HG02610 (cell line): Measurements from ENCODE around the gene PPP2R5E.
"Not testable (repeated sequence)": the region's sequence is repeated elsewhere in the genome, so short reads cannot be mapped to it uniquely, and the experiment has no call there.

ENCODE experiments used
- ATAC-seq: cut with Tn5 transposase; IDR thresholded peaks from one replicate; pipeline ENCODE4 v1.9.1; 2021; ENCODE audit warnings: mild to moderate bottlenecking, moderate library complexity; ENCODE audit not compliant: unreplicated experiment

The PPP2R5E gene

DNA sequence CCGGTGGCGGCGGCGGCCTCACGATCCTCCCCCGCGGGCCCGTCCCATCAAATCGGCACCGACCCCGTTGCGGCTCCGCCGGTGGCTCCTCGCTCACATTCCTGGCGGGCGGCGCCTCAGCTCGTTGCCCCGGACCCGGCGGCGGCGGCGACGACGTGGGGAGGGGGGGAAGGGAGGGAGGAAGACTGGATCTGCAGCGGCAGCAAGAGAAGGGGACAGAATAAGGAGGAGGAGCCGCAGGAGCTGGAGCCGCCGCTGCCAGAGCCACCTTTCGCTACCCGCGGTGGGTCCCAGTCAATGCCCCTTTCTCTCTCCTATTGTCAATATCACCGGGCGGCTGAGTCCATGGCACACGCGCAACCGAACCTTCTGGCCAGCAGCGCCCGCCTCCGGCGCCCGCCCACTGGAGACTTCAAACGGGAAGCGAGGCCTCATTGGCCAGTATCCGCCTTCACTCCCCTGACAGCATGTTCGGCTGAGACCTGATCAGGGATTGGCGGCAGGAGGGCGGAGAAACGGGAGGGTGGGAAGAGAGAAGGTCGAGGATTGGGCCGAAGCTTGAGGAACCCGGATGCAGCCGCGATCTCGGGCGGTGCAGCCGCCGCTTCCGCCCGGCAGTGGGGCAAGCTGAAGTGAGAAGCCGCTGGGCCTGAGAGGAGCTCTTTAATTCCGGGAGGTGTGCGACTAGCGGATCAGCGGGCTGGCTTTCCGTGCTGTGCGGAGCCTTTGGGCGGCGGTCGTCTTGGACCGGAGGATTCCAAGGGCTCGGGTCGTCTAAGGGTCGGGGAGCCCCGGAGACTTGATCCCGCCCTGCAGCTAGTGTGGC, at the start of gene PPP2R5E:
TSS of gene PPP2R5E (minus strand) at position 378 of the 826 bp plus-strand sequence. CDS start 3,692 bp downstream, outside the sequence.
- ATAC-seq = peak; percentile 97

- not testable (repeated sequence) for ATAC-seq
Observed at GRCh38 chr14:63583046-63583445, 39.9 kb upstream of the PPP2R5E start.

DNA sequence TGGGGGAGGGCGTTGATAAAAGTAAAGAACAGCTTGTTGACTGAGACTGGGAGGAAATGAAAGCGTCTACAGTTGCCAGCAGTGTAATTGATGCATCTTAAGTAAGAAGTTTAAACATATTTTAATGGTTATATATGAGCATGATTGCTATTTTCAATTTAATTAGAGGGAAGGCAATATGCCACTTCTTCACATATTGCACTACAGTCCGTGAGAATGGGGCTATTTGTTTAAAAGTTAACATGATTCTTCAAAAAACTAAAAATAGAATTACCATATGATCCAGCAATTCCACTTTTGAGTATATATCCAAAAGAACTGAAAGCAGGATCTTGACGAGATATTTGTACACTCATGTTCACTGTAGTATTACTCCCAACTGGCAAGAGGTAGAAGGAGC, 38.3 kb upstream of the PPP2R5E start:
- ATAC-seq = no peak

- no peak for ATAC-seq
Observed at GRCh38 chr14:63578300-63578699, 35.1 kb upstream of the PPP2R5E start.

- ATAC-seq = no peak
Observed at GRCh38 chr14:63573581-63573980, 30.4 kb upstream of the PPP2R5E start.

DNA sequence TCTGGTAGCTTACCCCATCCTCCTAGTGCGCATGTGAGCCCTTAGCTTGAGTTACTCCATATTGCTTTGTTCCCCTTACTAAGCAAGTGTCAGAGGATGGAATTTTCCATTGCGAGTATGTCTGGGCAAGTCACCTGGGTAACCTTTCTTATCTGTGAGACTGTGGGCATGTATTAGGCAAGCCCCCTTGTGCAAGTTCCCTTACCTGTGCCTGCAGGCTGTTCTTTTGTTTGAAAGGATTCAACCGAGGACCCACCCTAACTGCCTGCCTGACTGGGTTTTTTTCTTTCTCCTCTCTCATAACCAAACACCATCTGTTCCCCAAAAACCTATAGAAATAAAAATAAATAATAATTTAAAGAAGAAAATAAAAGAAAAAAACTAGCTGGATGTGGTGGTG, 22.3 kb upstream of the PPP2R5E start:
- no peak for ATAC-seq

GRCh38 chr14:63564318-63564717, 21.1 kb upstream of the PPP2R5E start:
- ATAC-seq = no peak

DNA sequence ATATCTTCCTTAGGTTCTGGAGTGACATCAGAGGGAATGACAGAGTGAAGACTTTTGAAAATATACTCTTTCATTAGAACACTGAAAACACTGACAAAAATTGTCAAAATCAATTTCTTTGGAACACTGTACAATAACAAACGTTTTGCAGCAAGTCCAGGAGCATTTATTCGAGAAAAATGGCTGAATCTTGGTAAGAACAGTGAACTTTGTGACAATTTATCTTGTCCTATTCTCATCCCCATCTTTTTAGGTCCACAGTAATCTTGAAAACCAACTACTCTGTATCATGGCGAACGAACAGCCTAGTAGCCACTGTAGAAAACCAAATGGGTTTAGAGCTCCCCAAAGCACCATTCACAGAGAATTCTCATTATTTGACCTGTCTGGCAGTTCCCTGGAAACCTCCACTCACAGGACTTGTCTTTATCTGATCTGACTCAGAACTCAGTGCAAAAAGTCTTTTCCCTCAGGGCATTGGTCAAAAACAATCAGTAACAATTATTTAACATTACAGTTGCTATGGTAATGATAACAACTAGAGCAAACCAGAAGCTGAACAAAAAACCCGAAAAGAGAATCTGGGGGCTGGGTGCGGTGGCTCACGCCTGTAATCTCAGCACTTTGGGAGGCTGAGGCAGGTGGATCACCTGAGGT, 20.3 kb upstream of the PPP2R5E start:
- no peak for ATAC-seq

DNA sequence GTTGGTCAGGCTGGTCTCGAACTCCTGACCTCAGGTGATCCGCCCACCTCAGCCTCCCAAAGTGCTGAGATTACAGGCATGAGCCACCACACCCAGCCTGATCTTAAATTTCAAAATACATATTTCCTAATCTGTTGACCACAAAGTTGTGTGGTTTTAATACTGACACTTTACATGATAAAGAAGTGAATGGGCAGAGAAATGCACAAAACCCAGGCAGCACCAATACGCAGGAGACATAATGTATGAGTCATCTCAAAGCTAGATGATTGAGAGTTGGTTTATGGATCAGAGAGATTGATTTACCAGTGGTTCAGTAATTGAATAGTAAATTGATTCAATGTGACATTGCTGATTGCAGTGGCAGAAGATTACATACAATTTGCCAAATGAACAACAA, 19.2 kb upstream of the PPP2R5E start:
- no peak for ATAC-seq

GRCh38 chr14:63555572-63555971, 12.4 kb upstream of the PPP2R5E start:
- no peak for ATAC-seq

DNA sequence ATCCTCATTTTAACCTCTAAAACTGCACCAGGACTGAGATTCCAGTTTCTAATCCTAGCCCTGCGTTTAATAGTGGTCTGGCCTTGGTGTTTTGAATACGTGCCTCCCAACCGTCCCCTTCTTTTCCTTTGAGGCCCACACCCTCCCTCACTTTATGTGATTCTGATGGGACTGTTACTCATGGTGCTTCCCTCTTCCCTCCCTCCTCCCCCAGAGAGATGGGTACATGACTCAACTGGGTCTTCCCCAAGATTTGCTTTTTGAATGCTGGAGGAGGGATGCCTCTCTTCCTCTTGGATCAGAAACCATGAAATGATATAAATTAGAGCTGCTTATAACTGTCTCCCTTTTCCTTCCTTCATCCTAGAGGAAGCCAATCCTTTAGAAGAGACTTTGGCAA, 8.2 kb upstream of the PPP2R5E start:
- ATAC-seq = peak; percentile 77

- no peak for ATAC-seq
Observed at GRCh38 chr14:63547798-63548335, 4.7 kb upstream of the PPP2R5E start.

DNA sequence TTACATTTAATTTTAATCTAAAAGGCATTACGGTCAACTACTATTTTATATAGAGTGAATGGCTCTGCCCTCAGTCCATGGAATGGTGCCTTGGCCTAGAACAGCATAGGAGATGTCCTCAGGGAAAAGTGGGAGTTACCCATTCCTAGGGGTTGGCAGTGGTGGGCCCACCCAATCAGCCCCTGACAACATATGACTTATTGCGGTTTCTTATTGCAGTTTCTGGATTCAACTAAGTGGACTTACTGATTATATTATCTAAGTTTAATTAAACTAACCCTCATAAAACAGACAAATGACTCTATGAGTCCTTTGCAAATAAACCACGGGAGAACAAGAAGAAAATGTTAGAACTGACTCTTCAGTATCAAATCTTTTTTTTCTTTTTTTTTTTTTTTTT, 2.3 kb upstream of the PPP2R5E start:
- no peak for ATAC-seq

DNA sequence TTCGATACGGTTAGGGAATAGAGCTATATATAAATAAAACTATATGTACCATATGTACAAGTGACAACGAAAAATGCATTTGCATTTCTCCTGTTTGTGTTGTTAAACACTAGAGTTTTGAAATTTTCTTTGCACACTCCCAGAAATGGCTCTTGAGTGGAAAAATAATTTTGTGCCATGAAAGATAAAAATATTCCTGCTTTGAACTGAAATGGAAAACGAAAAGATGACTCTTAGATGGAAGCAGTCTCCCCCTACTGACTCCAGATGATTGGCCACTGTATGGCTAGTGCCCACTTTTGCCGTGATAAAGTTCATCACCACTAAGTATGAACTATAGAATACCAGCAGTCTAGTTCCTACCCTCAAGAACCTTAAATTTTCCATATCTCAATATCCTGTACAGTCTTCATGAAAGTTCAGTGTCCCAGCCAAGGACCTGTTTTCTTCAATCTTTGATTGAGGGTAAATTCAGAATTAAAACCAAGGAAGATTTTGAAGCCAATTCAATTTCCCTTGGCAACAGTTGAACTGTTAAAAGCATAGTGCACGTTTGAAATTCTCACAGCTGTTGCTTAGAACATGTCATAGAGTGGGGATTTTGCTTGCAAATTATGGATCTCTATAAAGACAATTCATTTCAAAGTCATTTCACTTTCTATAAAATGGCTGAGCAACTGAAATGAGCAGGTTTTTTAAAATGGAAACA, 1.6 kb upstream of the PPP2R5E start:
- no peak for ATAC-seq

DNA sequence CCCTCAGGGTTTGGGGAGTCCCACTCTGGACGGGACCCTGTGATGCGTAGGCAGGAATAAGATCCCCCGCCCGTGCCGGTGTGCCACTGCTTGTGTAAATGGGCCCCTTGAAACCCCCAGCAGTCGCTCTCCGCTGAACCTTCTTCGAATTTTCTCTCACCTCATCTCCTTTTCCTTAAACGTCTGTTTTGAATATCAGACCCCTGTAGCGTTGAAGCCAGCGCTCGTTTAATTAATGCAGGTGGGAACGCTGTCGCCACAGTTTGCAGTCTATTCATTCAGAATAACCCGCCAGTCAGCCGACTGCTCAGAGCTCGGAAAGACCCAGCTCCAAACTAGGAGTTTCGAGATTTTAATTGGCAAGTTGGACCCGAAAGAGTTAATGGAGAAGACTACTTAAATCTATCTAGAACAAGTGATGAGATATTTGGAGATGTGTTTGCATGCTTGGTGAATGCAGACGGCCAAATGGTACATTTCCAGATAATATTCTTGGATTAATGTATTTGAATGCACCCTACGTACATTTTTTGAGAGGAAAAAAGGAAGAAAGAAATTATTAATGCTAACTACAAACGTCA, 739 bp upstream of the PPP2R5E start:
- ATAC-seq = peak; percentile 30

- peak; percentile 0 for ATAC-seq
Observed at GRCh38 chr14:63542231-63542999, 762 bp downstream of the PPP2R5E start.

- ATAC-seq = no peak
Observed at GRCh38 chr14:63535918-63536317, 7.3 kb downstream of the PPP2R5E start.

GRCh38 chr14:63533474-63533873, 9.7 kb downstream of the PPP2R5E start:
- no peak for ATAC-seq

DNA sequence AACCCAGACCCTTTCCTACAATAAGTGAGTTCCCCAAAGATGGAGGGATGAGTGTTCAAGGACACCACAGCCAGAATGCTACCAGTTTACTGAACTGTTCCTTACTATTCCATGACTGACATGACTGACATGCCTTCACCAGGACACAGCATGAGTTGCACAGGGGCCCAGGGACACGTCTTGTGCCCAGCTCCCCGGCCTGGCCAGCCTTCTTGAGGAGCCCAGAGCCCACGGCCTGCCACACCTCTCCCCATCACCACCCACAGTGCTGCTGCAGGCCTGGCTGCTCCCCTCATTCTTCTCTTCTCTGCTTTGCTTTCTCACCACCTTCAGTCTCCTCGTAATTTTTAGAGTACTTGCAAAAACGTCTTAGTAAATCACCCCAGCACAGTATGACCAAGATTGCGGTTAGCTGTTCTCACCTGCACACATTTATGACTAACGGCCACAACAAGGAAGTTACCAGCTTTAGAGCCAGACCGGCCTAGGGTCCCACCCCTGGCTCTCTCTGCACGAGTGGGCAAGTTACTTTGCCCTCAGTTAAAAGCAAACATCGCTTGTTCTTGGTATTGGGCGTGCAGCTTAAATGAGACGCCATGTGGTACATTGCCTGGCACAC, 18.5 kb downstream of the PPP2R5E start:
- ATAC-seq = peak; percentile 98
